Urinary bladder (tissue), 4 donors: Measurements from ENCODE around the gene TNRC6C. TPM values are rescaled to one million over a fixed set of nuclear protein-coding genes. Genes with fewer than 3 reads are reported as not detected.
"Not testable (repeated sequence)": the region's sequence is repeated elsewhere in the genome, so short reads cannot be mapped to it uniquely, and the experiment has no call there.

ENCODE experiments used
- DNase-seq: peaks from one replicate; pipeline ENCODE4 v3.0.0-alpha.2; 2015; ENCODE audit errors: extremely low spot score
- H3K27ac ChIP-seq: one replicate; pipeline ENCODE4 v1.5.1; 2013; ENCODE audit warnings: low read depth, mild to moderate bottlenecking, moderate library complexity
- H3K36me3 ChIP-seq: one replicate; pipeline ENCODE4 v1.6.1; 2013; ENCODE audit warnings: mild to moderate bottlenecking, moderate library complexity; ENCODE audit not compliant: insufficient read depth
- H3K4me1 ChIP-seq: one replicate; pipeline ENCODE4 v1.6.1; 2013; ENCODE audit warnings: mild to moderate bottlenecking, moderate library complexity; ENCODE audit not compliant: insufficient read depth
- H3K4me3 ChIP-seq: one replicate; pipeline ENCODE4 v1.5.1; 2013; ENCODE audit warnings: low read depth, low read length
- WGBS: extraction: QIAGEN DNeasy Blood & Tissue Kit; methylation state at CpG from one replicate; pipeline ENCODE4 v1.1.7; 2013; 5-methylcytosine and 5-hydroxymethylcytosine counted together
- polyA plus RNA-seq: library from polyadenylated mRNA; stranded (reverse); fragments of 200-250 nt; gene quantifications from one replicate; pipeline ENCODE4 v1.2.3, GENCODE V29; 2013
- total RNA-seq: library from RNA; depleted of rRNA; stranded (reverse); fragments of >200 nt; gene quantifications from one replicate; pipeline ENCODE4 v1.2.3, GENCODE V29; 2014
- donor health status: healthy with polysubstance abuse.
- donor health status: healthy.

Gene TNRC6C
- total and polyA plus RNA-seq, 2 donors: 7.1 to 17.8 TPM

GRCh38 chr17:78135858-78136500, 177.5 kb downstream of the TNRC6C start:
- H3K4me3 ChIP-seq: no peak overlapping the region

GRCh38 chr17:78137392-78138203, 179.1 kb downstream of the TNRC6C start:
- DNase-seq: no peak
- Histone ChIP-seq H3K4me3 (no peak overlapping the region), H3K4me1 (no peaks in the 10 kb centered on the region), H3K36me3 (no peaks in the 10 kb centered on the region), H3K27ac (no peak overlapping the region)
- 70% methylated on average over 26 of the region's 26 CpGs for WGBS

More at GRCh38 chr17:78135858-78136500, 177.5 kb downstream of the TNRC6C start:
- no peaks in the 10 kb centered on the region for H3K36me3 ChIP-seq
- WGBS: 95% methylated on average over 9 of the region's 9 CpGs
- H3K4me1 ChIP-seq: no peaks in the 10 kb centered on the region
- no peak for DNase-seq
- H3K27ac ChIP-seq: no peak overlapping the region

- H3K4me3 ChIP-seq: no peak overlapping the region
- no peak for DNase-seq
- H3K27ac ChIP-seq: no peak overlapping the region
- no peaks in the 10 kb centered on the region for H3K4me1 ChIP-seq
- H3K36me3 ChIP-seq: no peaks in the 10 kb centered on the region
- 87% methylated on average over 17 of the region's 17 CpGs for WGBS
These were observed 179.9 kb downstream of the TNRC6C start for GRCh38 chr17:78138204-78139060.

GRCh38 chr17:78139861-78140168, 181.3 kb downstream of the TNRC6C start:
- WGBS: 91% methylated on average over 12 of the region's 12 CpGs
- H3K27ac ChIP-seq, DNase-seq, H3K4me1 ChIP-seq, H3K36me3 ChIP-seq, H3K4me3 ChIP-seq: not testable (repeated sequence)

GRCh38 chr17:78140169-78141051, 181.9 kb downstream of the TNRC6C start:
- DNase-seq: peak; percentile 70
- no peak overlapping the region for H3K4me3 ChIP-seq
- no peak overlapping the region for H3K27ac ChIP-seq
- H3K4me1 ChIP-seq: no peaks in the 10 kb centered on the region
- 33% methylated on average over 58 of the region's 58 CpGs for WGBS
- no peaks in the 10 kb centered on the region for H3K36me3 ChIP-seq

- Histone ChIP-seq H3K4me3 (no peak overlapping the region), H3K36me3 (no peaks in the 10 kb centered on the region), H3K27ac (no peak overlapping the region), H3K4me1 (no peaks in the 10 kb centered on the region)
- no peak for DNase-seq
- 82% methylated on average over 20 of the region's 20 CpGs for WGBS
These were observed 183.1 kb downstream of the TNRC6C start for GRCh38 chr17:78141437-78142118.

GRCh38 chr17:78142119-78142861, 183.8 kb downstream of the TNRC6C start:
- Histone ChIP-seq H3K36me3 (no peaks in the 10 kb centered on the region), H3K4me1 (no peaks in the 10 kb centered on the region), H3K4me3 (no peak overlapping the region), H3K27ac (no peak overlapping the region)
- WGBS: 74% methylated on average over 16 of the region's 16 CpGs
- DNase-seq: no peak

GRCh38 chr17:78143214-78144146, 185.0 kb downstream of the TNRC6C start:
- H3K4me3 ChIP-seq: no peak overlapping the region
- 92% methylated on average over 21 of the region's 21 CpGs for WGBS
- H3K27ac ChIP-seq: no peak overlapping the region
- no peak for DNase-seq
- no peaks in the 10 kb centered on the region for H3K4me1 ChIP-seq
- H3K36me3 ChIP-seq: no peaks in the 10 kb centered on the region

GRCh38 chr17:78144147-78144719, 185.7 kb downstream of the TNRC6C start:
- H3K27ac ChIP-seq: peak overlapping the region; percentile 47
- no peaks in the 10 kb centered on the region for H3K4me1 ChIP-seq
- H3K4me3 ChIP-seq: no peak overlapping the region
- 49% methylated on average over 11 of the region's 11 CpGs for WGBS
- DNase-seq: no peak
- no peaks in the 10 kb centered on the region for H3K36me3 ChIP-seq

GRCh38 chr17:78144736-78145641, 186.5 kb downstream of the TNRC6C start:
- Histone ChIP-seq H3K4me1 (no peaks in the 10 kb centered on the region), H3K27ac (peak overlapping the region; percentile 47), H3K36me3 (no peaks in the 10 kb centered on the region), H3K4me3 (no peak overlapping the region)
- no peak for DNase-seq
- 60% methylated on average over 18 of the region's 18 CpGs for WGBS
